Measurements from ENCODE around the gene KCNH1.
"Not testable (repeated sequence)": the region's sequence is repeated elsewhere in the genome, so short reads cannot be mapped to it uniquely, and the experiment has no call there.

The KCNH1 gene

GRCh38 chr1:211007830-211008229 lies 126.1 kb downstream of the KCNH1 start:
- no peak for DNase-seq (ENCODE audit: low spot score)

GRCh38 chr1:210995931-210996330 lies 138.0 kb downstream of the KCNH1 start:
- DNase-seq (ENCODE audit: low spot score) = not testable (repeated sequence)

- DNase-seq (ENCODE audit: low spot score) = no peak
These were observed 141.1 kb downstream of the KCNH1 start for GRCh38 chr1:210992837-210993236.

- DNase-seq (ENCODE audit: low spot score) = no peak
These were observed 144.0 kb downstream of the KCNH1 start for GRCh38 chr1:210989905-210990304.

- DNase-seq (ENCODE audit: low spot score) = no peak
These were observed 152.5 kb downstream of the KCNH1 start for GRCh38 chr1:210981490-210981889.

GRCh38 chr1:210980082-210980481 lies 153.9 kb downstream of the KCNH1 start:
- no peak for DNase-seq (ENCODE audit: low spot score)

- DNase-seq (ENCODE audit: low spot score) = no peak
These were observed 155.0 kb downstream of the KCNH1 start for GRCh38 chr1:210978974-210979354.

GRCh38 chr1:210978316-210978973 lies 155.5 kb downstream of the KCNH1 start:
- no peak for DNase-seq (ENCODE audit: low spot score)

- no peak for DNase-seq (ENCODE audit: low spot score)
These were observed 182.7 kb downstream of the KCNH1 start for GRCh38 chr1:210951279-210951678.

GRCh38 chr1:210949940-210950546 lies 183.9 kb downstream of the KCNH1 start:
- DNase-seq (ENCODE audit: low spot score) = not testable (repeated sequence)

GRCh38 chr1:210949489-210949888 lies 184.5 kb downstream of the KCNH1 start:
- no peak for DNase-seq (ENCODE audit: low spot score)

GRCh38 chr1:210949039-210949438 lies 184.9 kb downstream of the KCNH1 start:
- no peak for DNase-seq (ENCODE audit: low spot score)

- DNase-seq (ENCODE audit: low spot score) = no peak
These were observed 189.7 kb downstream of the KCNH1 start for GRCh38 chr1:210944252-210944651.

- no peak for DNase-seq (ENCODE audit: low spot score)
These were observed 191.4 kb downstream of the KCNH1 start for GRCh38 chr1:210942513-210942912.

GRCh38 chr1:210940081-210940617 lies 193.8 kb downstream of the KCNH1 start:
- DNase-seq (ENCODE audit: low spot score) = no peak

GRCh38 chr1:210938416-210938925 lies 195.5 kb downstream of the KCNH1 start:
- no peak for DNase-seq (ENCODE audit: low spot score)

- no peak for DNase-seq (ENCODE audit: low spot score)
These were observed 196.1 kb downstream of the KCNH1 start for GRCh38 chr1:210937846-210938245.

- no peak for DNase-seq (ENCODE audit: low spot score)
These were observed 198.0 kb downstream of the KCNH1 start for GRCh38 chr1:210935905-210936304.

GRCh38 chr1:210932104-210932503 lies 201.8 kb downstream of the KCNH1 start:
- DNase-seq (ENCODE audit: low spot score) = no peak

GRCh38 chr1:210922666-210923065 lies 211.3 kb downstream of the KCNH1 start:
- peak; percentile 74 for DNase-seq (ENCODE audit: low spot score)

- DNase-seq (ENCODE audit: low spot score) = no peak
These were observed 212.9 kb downstream of the KCNH1 start for GRCh38 chr1:210920716-210921694.

- no peak for DNase-seq (ENCODE audit: low spot score)
These were observed 213.7 kb downstream of the KCNH1 start for GRCh38 chr1:210920258-210920657.

All from putamen (tissue), 1 donor.